ENCODE results near the gene ANKZF1.
A peak's percentile ranks its signal among the peaks of the same experiment; 100 is the strongest.

The ANKZF1 gene

GRCh38 chr2:219207884-219208740 lies 21.5 kb upstream of the ANKZF1 start:
- no peak for DNase-seq (ENCODE audit: low spot score)

GRCh38 chr2:219209236-219210195 lies 20.1 kb upstream of the ANKZF1 start:
- DNase-seq (ENCODE audit: low spot score), result no peak

GRCh38 chr2:219210196-219210885 lies 19.3 kb upstream of the ANKZF1 start:
- no peak for DNase-seq (ENCODE audit: low spot score)

- no peak for DNase-seq (ENCODE audit: low spot score)
Observed at GRCh38 chr2:219210886-219211362, 18.7 kb upstream of the ANKZF1 start.

GRCh38 chr2:219213026-219213415 lies 16.6 kb upstream of the ANKZF1 start:
- DNase-seq (ENCODE audit: low spot score), result no peak

- no peak for DNase-seq (ENCODE audit: low spot score)
Observed at GRCh38 chr2:219213486-219214071, 16.0 kb upstream of the ANKZF1 start.

- no peak for DNase-seq (ENCODE audit: low spot score)
Observed at GRCh38 chr2:219214141-219214540, 15.5 kb upstream of the ANKZF1 start.

GRCh38 chr2:219214786-219215185 lies 14.8 kb upstream of the ANKZF1 start:
- no peak for DNase-seq (ENCODE audit: low spot score)

- no peak for DNase-seq (ENCODE audit: low spot score)
Observed at GRCh38 chr2:219215871-219216534, 13.6 kb upstream of the ANKZF1 start.

- no peak for DNase-seq (ENCODE audit: low spot score)
Observed at GRCh38 chr2:219216535-219216915, 13.1 kb upstream of the ANKZF1 start.

GRCh38 chr2:219218217-219218731 lies 11.3 kb upstream of the ANKZF1 start:
- no peak for DNase-seq (ENCODE audit: low spot score)

- DNase-seq (ENCODE audit: low spot score), result peak; percentile 90
Observed at GRCh38 chr2:219218732-219219701, 10.6 kb upstream of the ANKZF1 start, which contains the start of gene ABCB6. Gene ABCB6, minus strand, starts transcription at chr2:219218958. Its CDS starts 285 bp downstream, at chr2:219218673.

GRCh38 chr2:219219784-219220532 lies 9.6 kb upstream of the ANKZF1 start:
- DNase-seq (ENCODE audit: low spot score), result no peak

GRCh38 chr2:219220652-219221402 lies 8.8 kb upstream of the ANKZF1 start:
- DNase-seq (ENCODE audit: low spot score), result no peak

- no peak for DNase-seq (ENCODE audit: low spot score)
Observed at GRCh38 chr2:219221957-219222518, 7.6 kb upstream of the ANKZF1 start.

GRCh38 chr2:219223831-219224610 lies 5.6 kb upstream of the ANKZF1 start:
- no peak for DNase-seq (ENCODE audit: low spot score)

GRCh38 chr2:219225350-219225749 lies 4.3 kb upstream of the ANKZF1 start:
- no peak for DNase-seq (ENCODE audit: low spot score)

Data from NAMALWA (cell line).